Effector memory CD4-positive, alpha-beta T cell (primary cell): ENCODE data around the gene ADA.

ENCODE experiments used
- DNase-seq, 3 donors: peaks; one replicate each; pipeline ENCODE4 v3.0.0-alpha.2; 2020
- H3K27ac ChIP-seq: 2 replicates; pipeline ENCODE4 v1.7.0; 2013; ENCODE audit warnings: mild to moderate bottlenecking, low read length, moderate library complexity; ENCODE audit not compliant: insufficient read depth, poor library complexity, severe bottlenecking
- H3K27me3 ChIP-seq: replicated peaks from 2 replicates; pipeline ENCODE4 v1.7.0; 2013; ENCODE audit warnings: mild to moderate bottlenecking, low read length; ENCODE audit not compliant: insufficient read depth, control insufficient read depth, poor library complexity, severe bottlenecking
- H3K36me3 ChIP-seq: 2 replicates; pipeline ENCODE4 v1.7.0; 2013; ENCODE audit warnings: mild to moderate bottlenecking, low read length, moderate library complexity; ENCODE audit not compliant: control insufficient read depth, insufficient read depth
- H3K4me1 ChIP-seq: 2 replicates; pipeline ENCODE4 v1.7.0; 2013; ENCODE audit warnings: low read length, mild to moderate bottlenecking; ENCODE audit not compliant: control insufficient read depth, insufficient read depth, poor library complexity, severe bottlenecking
- H3K4me3 ChIP-seq: 2 replicates; pipeline ENCODE4 v1.7.0; 2013; ENCODE audit warnings: low read length, low read depth, mild to moderate bottlenecking; ENCODE audit not compliant: insufficient read depth, poor library complexity, severe bottlenecking
- H3K9me3 ChIP-seq: 2 replicates; pipeline ENCODE4 v1.7.0; 2013; ENCODE audit warnings: mild to moderate bottlenecking, low read length, moderate library complexity; ENCODE audit not compliant: control insufficient read depth

ADA gene

DNA sequence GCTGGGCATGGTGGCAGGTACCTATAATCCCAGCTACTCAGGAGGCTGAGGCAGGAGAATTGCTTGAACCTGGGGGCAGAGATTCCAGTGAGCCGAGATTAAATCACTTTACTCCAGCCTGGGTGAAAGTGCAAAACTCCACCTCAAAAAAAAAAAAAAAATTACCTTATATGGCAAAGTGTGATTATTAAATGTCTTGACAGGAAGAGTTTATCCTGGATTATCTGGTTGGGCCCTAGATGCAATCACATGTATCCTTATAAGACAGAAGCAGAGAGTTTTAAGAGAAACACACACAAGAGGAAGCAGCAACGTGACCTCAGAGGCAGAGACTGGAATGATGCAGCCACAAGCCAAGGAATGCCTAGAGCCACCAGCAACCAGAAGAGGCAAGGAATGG is 11.0 kb downstream of the ADA start:
- no peaks in the 10 kb centered on the region for H3K9me3 ChIP-seq
- H3K36me3 ChIP-seq, result peaks cover under 1% of the 10 kb centered on the region
- no peak overlapping the region for H3K4me3 ChIP-seq
- no peak for DNase-seq
- no peak overlapping the region for H3K27ac ChIP-seq
- peaks cover 36% of the 10 kb centered on the region for H3K4me1 ChIP-seq
- no peaks in the 10 kb centered on the region for H3K27me3 ChIP-seq

- H3K36me3 ChIP-seq, result peaks cover 21% of the 10 kb centered on the region
- H3K27me3 ChIP-seq, result no peaks in the 10 kb centered on the region
- no peak overlapping the region for H3K27ac ChIP-seq
- no peaks in the 10 kb centered on the region for H3K9me3 ChIP-seq
- H3K4me3 ChIP-seq, result no peak overlapping the region
- DNase-seq, result no peak
- H3K4me1 ChIP-seq, result peaks cover 9% of the 10 kb centered on the region
Measured at GRCh38 chr20:44637522-44638372, 13.8 kb downstream of the ADA start.

DNA sequence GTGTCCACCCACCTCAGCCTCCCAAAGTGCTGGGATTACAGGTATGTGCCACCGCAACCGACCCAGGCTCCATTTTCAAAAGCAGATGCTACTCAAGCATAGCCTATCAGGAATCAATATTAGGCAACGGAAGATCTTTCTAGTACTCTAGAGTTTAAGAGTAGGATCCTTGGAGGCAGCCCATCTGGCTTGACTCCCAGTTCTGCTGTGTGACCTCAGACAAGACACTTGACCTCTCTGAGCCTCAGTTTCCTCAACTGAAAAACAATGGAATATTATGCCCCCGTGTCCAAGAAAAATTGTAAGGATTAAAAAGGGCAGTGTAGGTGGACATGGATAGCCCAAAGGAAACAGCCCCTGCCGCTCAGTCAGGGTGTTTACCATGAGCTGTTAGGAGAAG is 14.5 kb downstream of the ADA start:
- no peaks in the 10 kb centered on the region for H3K27me3 ChIP-seq
- H3K4me3 ChIP-seq, result no peak overlapping the region
- no peak for DNase-seq
- H3K36me3 ChIP-seq, result peaks cover 21% of the 10 kb centered on the region
- no peaks in the 10 kb centered on the region for H3K9me3 ChIP-seq
- no peak overlapping the region for H3K27ac ChIP-seq
- peaks cover 2% of the 10 kb centered on the region for H3K4me1 ChIP-seq

DNA sequence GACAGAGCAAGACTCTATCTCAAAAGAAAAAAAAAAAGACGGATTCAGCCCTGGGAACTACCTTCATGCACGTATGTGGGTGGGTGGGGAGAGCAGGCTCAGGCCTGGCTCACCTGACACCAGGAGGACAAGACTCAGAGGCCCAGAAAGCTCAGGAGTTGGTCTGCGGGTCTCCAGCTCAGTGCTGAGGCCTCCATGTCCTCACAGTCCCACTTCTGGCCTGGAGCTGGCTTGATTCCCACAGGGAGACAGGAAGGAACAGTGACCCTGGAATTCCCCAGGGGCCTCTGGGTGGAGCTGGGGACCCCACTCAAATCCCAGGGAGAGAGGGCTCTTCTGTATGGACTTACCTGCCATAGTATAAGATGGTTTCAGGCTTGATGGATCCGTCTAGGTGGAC is 15.6 kb downstream of the ADA start:
- Histone ChIP-seq H3K27me3 (no peaks in the 10 kb centered on the region), H3K9me3 (no peaks in the 10 kb centered on the region), H3K27ac (no peak overlapping the region), H3K4me3 (no peak overlapping the region), H3K36me3 (peaks cover 21% of the 10 kb centered on the region), H3K4me1 (no peaks in the 10 kb centered on the region)
- no peak for DNase-seq

- H3K27me3 ChIP-seq, result no peaks in the 10 kb centered on the region
- no peak overlapping the region for H3K4me3 ChIP-seq
- H3K4me1 ChIP-seq, result no peaks in the 10 kb centered on the region
- DNase-seq, result no peak
- H3K36me3 ChIP-seq, result peaks cover 21% of the 10 kb centered on the region
- no peak overlapping the region for H3K27ac ChIP-seq
- H3K9me3 ChIP-seq, result no peaks in the 10 kb centered on the region
Measured at GRCh38 chr20:44633872-44634600, 17.5 kb downstream of the ADA start.

DNA sequence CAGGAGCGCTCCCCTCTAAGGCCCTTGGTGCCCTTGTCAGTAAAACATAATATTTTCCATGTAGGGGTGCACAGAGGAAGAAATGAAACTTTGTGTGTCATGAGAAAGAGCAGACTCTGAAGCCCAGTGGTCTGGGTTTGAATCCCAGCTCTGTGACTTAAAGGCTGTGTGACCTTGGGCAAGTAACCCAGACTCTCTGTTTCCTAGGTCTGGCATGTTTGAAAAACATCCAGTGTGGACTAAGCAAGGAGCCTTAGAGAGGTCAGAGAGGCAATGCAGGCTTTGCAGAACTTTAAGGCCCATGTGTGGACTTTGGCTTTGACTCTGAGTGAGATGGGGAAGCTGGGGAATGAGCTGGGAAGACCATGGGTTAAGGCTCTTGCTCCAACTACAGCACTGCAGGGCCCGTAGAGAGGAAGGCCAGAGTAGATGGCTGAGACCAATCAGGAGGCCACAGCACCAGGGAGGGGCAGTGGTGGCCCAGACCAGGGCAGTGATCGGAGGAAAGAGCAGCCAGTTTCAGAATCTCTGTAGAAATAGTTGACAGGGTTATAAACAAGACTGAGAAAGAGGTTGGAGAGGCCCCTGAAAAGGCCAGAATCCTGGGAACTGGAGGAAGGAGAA is 18.2 kb downstream of the ADA start:
- Histone ChIP-seq H3K9me3 (no peaks in the 10 kb centered on the region), H3K27me3 (no peaks in the 10 kb centered on the region), H3K4me1 (no peaks in the 10 kb centered on the region), H3K36me3 (peaks cover 25% of the 10 kb centered on the region), H3K27ac (no peak overlapping the region), H3K4me3 (no peak overlapping the region)
- no peak for DNase-seq

DNA sequence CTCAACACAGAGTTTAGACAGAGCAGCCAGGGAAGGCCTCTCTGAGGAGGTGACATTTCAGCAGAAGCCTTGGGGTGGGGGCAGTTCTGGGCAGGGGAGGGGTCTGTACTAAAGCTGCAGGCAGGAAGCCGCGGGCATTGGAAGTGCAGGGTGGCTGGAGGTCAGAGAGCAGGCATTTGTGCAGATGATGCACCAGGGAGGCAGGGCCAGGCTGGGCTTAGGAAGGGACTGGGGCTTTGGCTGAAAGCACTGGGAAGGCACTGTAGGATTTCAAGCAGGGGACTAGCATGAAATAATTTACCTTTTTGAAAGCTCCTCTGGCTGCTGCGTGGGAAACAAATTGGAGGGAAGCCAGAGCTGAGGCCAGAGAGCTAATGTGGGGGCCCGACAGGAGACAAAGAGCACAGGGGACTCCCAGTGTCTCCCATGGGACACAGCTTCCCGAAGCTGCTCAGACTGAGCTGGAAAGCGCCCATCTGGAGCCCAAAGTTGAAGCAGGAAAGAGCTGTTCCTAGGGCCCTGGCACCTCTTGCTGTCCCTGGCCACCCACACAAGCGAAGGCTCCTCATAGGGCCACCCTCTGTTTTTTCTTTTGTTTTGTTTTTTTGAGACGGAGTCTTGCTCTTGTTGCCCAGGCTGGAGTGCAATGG is 19.3 kb downstream of the ADA start:
- Histone ChIP-seq H3K27me3 (no peaks in the 10 kb centered on the region), H3K9me3 (no peaks in the 10 kb centered on the region), H3K36me3 (peaks cover 34% of the 10 kb centered on the region)

GRCh38 chr20:44630297-44630696 is 21.2 kb downstream of the ADA start:
- peaks cover 44% of the 10 kb centered on the region for H3K36me3 ChIP-seq
- no peak for DNase-seq
- no peak overlapping the region for H3K27ac ChIP-seq
- no peaks in the 10 kb centered on the region for H3K4me1 ChIP-seq
- H3K9me3 ChIP-seq, result no peaks in the 10 kb centered on the region
- H3K27me3 ChIP-seq, result no peaks in the 10 kb centered on the region
- H3K4me3 ChIP-seq, result no peak overlapping the region

More for the DNA sequence above, 19.3 kb downstream of the ADA start:
- no peak overlapping the region for H3K4me3 ChIP-seq
- H3K4me1 ChIP-seq, result no peaks in the 10 kb centered on the region
- H3K27ac ChIP-seq, result no peak overlapping the region
- DNase-seq, result no peak

DNA sequence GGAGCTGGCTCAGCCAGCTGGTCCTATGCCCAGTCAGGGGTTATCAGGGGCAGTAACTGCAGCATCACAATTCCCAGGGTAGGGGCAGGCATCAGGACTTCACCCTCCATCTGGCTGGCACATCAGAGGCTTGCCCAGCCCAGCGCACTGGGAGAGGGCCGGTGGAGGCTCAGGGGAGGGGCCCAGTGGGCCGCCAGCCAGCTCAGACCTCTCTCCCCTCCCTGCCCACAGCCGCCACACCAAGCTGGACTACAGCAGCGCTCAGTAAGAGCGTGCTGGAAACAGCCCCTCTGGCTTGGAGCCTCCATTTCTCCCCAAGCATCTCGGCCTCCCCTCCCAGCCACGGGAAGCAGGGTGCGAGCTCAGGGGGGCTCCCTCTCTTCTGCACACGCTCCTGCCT is 22.0 kb downstream of the ADA start:
- Histone ChIP-seq H3K4me1 (no peaks in the 10 kb centered on the region), H3K4me3 (no peak overlapping the region), H3K36me3 (peaks cover 44% of the 10 kb centered on the region), H3K9me3 (no peaks in the 10 kb centered on the region), H3K27me3 (no peaks in the 10 kb centered on the region), H3K27ac (no peak overlapping the region)
- no peak for DNase-seq
